Trophoblast cell (in vitro differentiated cells and primary cell): ENCODE data around the gene KCNJ11.

Experiments
- DNase-seq, 2 donors: peaks; one replicate each; pipeline ENCODE4 v3.0.0-alpha.2; 2016
- H2AFZ ChIP-seq: 2 replicates; pipeline ENCODE4 v1.6.1; 2013; ENCODE audit warnings: low read length, moderate library complexity, mild to moderate bottlenecking; ENCODE audit not compliant: insufficient read depth, poor library complexity
- H2AK5ac ChIP-seq: 2 replicates; pipeline ENCODE4 v1.6.1; 2013; ENCODE audit warnings: mild to moderate bottlenecking, low read length
- H2BK120ac ChIP-seq: 2 replicates; pipeline ENCODE4 v1.6.1; 2013; ENCODE audit warnings: low read length, mild to moderate bottlenecking, moderate library complexity; ENCODE audit not compliant: insufficient read depth, poor library complexity
- H2BK12ac ChIP-seq: 2 replicates; pipeline ENCODE4 v1.6.1; 2013; ENCODE audit warnings: mild to moderate bottlenecking, low read length, moderate library complexity
- H2BK5ac ChIP-seq: 2 replicates; pipeline ENCODE4 v1.6.1; 2013; ENCODE audit warnings: low read length, low read depth, moderate library complexity, mild to moderate bottlenecking; ENCODE audit not compliant: poor library complexity
- H3K14ac ChIP-seq: 2 replicates; pipeline ENCODE4 v1.6.1; 2013; ENCODE audit warnings: mild to moderate bottlenecking, low read length
- H3K18ac ChIP-seq: 2 replicates; pipeline ENCODE4 v1.6.1; 2013; ENCODE audit warnings: mild to moderate bottlenecking, low read length
- H3K23ac ChIP-seq: 2 replicates; pipeline ENCODE4 v1.6.1; 2013; ENCODE audit warnings: low read length
- H3K27ac ChIP-seq: 2 replicates; pipeline ENCODE4 v1.5.1; 2013; ENCODE audit warnings: low read depth, mild to moderate bottlenecking, inconsistent platforms, low read length, moderate library complexity
- H3K27me3 ChIP-seq: 2 replicates; pipeline ENCODE4 v1.6.1; 2013; ENCODE audit warnings: inconsistent platforms, mild to moderate bottlenecking, low read length, moderate library complexity; ENCODE audit not compliant: insufficient read depth
- H3K36me3 ChIP-seq, 2 experiments: 1 replicate in 1 of 2; 2 replicates in 1 of 2; pipeline ENCODE4 v1.6.1; 2013; ENCODE audit warnings: low read length in 2 of 2, mild to moderate bottlenecking in 2 of 2, moderate library complexity in 1 of 2; ENCODE audit not compliant: insufficient read depth in 2 of 2, control insufficient read depth in 1 of 2
- H3K4ac ChIP-seq: 2 replicates; pipeline ENCODE4 v1.6.1; 2013; ENCODE audit warnings: low read depth, mild to moderate bottlenecking, low read length, moderate library complexity
- H3K4me1 ChIP-seq, 2 experiments: 1 replicate in 1 of 2; 2 replicates in 1 of 2; pipeline ENCODE4 v1.6.1; 2013; ENCODE audit warnings: low read length in 2 of 2, mild to moderate bottlenecking in 2 of 2, moderate library complexity in 1 of 2; ENCODE audit not compliant: insufficient read depth in 2 of 2, control insufficient read depth in 1 of 2
- H3K4me2 ChIP-seq: 2 replicates; pipeline ENCODE4 v1.6.1; 2013; ENCODE audit warnings: inconsistent platforms, mild to moderate bottlenecking, low read length, moderate library complexity
- H3K4me3 ChIP-seq: 2 replicates; pipeline ENCODE4 v1.5.1; 2013; ENCODE audit warnings: mild to moderate bottlenecking, low read depth, low read length, inconsistent platforms
- H3K79me1 ChIP-seq: one replicate; pipeline ENCODE4 v1.6.1; 2013; ENCODE audit warnings: low read length
- H3K79me2 ChIP-seq: 2 replicates; pipeline ENCODE4 v1.6.1; 2013; ENCODE audit warnings: low read length, mild to moderate bottlenecking; ENCODE audit not compliant: control insufficient read depth, insufficient read depth, poor library complexity
- H3K9ac ChIP-seq: 2 replicates; pipeline ENCODE4 v1.6.1; 2013; ENCODE audit warnings: mild to moderate bottlenecking, low read length
- H3K9me3 ChIP-seq: 2 replicates; pipeline ENCODE4 v1.6.1; 2013; ENCODE audit warnings: low read depth, mild to moderate bottlenecking, control low read depth, inconsistent platforms, low read length; ENCODE audit not compliant: insufficient read depth
- H4K12ac ChIP-seq: 2 replicates; pipeline ENCODE4 v1.6.1; 2013; ENCODE audit warnings: low read depth, mild to moderate bottlenecking, low read length, moderate library complexity
- H4K8ac ChIP-seq: 2 replicates; pipeline ENCODE4 v1.6.1; 2013; ENCODE audit warnings: low read depth, mild to moderate bottlenecking, low read length, moderate library complexity
- H4K91ac ChIP-seq: one replicate; pipeline ENCODE4 v1.6.1; 2013; ENCODE audit warnings: low read depth, mild to moderate bottlenecking, low read length, moderate library complexity
- WGBS: extraction: QIAGEN DNeasy Blood & Tissue Kit; methylation state at CpG from one replicate; pipeline ENCODE4 v1.1.7; 2013; ENCODE audit warnings: missing lambda C conversion rate; ENCODE audit not compliant: insufficient read length, insufficient coverage; ENCODE audit errors: extremely low coverage; 5-methylcytosine and 5-hydroxymethylcytosine counted together

The KCNJ11 gene

DNA sequence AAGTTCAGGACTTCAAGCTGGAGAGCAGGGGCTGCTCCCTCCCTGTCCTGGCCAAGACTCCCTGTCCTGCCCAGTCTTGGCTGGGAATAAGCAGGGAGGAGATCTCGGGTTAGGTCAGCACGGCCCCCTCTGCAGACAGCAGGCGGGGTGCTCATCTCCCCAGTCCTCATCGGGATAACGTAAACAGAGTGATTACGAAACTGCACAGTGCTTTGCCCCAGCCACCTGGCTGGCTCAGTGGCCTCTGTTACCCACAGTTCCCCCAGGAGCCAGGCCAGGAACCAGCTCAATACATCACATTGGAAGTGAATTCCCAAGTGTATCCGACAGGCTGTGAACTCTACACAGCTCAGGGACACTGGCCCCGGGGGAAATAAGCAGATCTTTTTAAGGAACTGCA lies 42.7 kb upstream of the KCNJ11 start:
- no CpG with 5 or more reads among the region's 8 CpGs for WGBS
- H3K79me2 ChIP-seq: no peaks in the 10 kb centered on the region
- H4K12ac ChIP-seq: no peak overlapping the region
- H3K23ac ChIP-seq: no peak overlapping the region
- no peaks in the 10 kb centered on the region for H3K79me1 ChIP-seq
- H3K4me1 ChIP-seq: no peaks in the 10 kb centered on the region
- no peak overlapping the region for H4K8ac ChIP-seq
- H3K4ac ChIP-seq: no peak overlapping the region
- no peak overlapping the region for H2AFZ ChIP-seq
- no peak overlapping the region for H2BK120ac ChIP-seq
- no peak overlapping the region for H3K4me3 ChIP-seq
- no peaks in the 10 kb centered on the region for H3K36me3 ChIP-seq
- H3K27me3 ChIP-seq: peaks cover 2% of the 10 kb centered on the region
- no peak overlapping the region for H3K14ac ChIP-seq
- H3K4me2 ChIP-seq: no peak overlapping the region
- H3K18ac ChIP-seq: no peak overlapping the region
- H2BK12ac ChIP-seq: no peak overlapping the region
- no peak overlapping the region for H4K91ac ChIP-seq
- H2AK5ac ChIP-seq: no peak overlapping the region
- no peaks in the 10 kb centered on the region for H3K9me3 ChIP-seq
- no peak overlapping the region for H2BK5ac ChIP-seq
- no peak overlapping the region for H3K27ac ChIP-seq
- DNase-seq: no peak
- H3K9ac ChIP-seq: no peak overlapping the region

DNA sequence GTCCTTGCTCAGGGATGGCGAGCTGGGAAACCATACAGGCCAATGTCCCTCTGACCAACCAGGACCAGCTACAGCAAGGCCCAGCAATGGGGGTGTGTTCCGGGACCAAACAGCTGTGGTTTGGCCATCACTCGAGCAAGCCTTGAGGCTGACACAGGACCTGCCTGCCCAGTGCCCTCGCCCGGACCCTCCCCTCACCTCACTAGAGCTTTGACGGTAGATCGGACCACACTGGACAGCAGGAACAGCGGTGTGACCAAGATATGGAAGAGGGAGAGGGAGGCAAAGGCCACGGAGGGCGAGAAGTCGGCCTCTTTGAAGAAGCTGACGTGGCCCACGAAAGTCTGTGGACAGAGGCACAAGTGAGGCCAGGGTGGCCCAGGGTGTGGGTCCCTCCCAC lies 42.2 kb upstream of the KCNJ11 start:
- no peaks in the 10 kb centered on the region for H3K9me3 ChIP-seq
- H3K4me1 ChIP-seq: no peaks in the 10 kb centered on the region
- H3K27me3 ChIP-seq: no peaks in the 10 kb centered on the region
- H2AK5ac ChIP-seq: no peak overlapping the region
- H3K14ac ChIP-seq: no peak overlapping the region
- H3K36me3 ChIP-seq: no peaks in the 10 kb centered on the region
- no peak overlapping the region for H4K91ac ChIP-seq
- H3K4me3 ChIP-seq: no peak overlapping the region
- no peak overlapping the region for H3K4me2 ChIP-seq
- no peak for DNase-seq
- H2BK120ac ChIP-seq: no peak overlapping the region
- no peak overlapping the region for H2BK12ac ChIP-seq
- H2AFZ ChIP-seq: no peak overlapping the region
- no peak overlapping the region for H3K27ac ChIP-seq
- no peaks in the 10 kb centered on the region for H3K79me1 ChIP-seq
- no peak overlapping the region for H2BK5ac ChIP-seq
- no peak overlapping the region for H3K4ac ChIP-seq
- H3K9ac ChIP-seq: no peak overlapping the region
- WGBS: no CpG with 5 or more reads among the region's 13 CpGs
- no peak overlapping the region for H3K23ac ChIP-seq
- H3K79me2 ChIP-seq: no peaks in the 10 kb centered on the region
- no peak overlapping the region for H3K18ac ChIP-seq
- H4K12ac ChIP-seq: no peak overlapping the region
- no peak overlapping the region for H4K8ac ChIP-seq

- H2BK120ac ChIP-seq: no peak overlapping the region
- no peak overlapping the region for H3K4ac ChIP-seq
- no CpG with 5 or more reads among the region's 3 CpGs for WGBS
- no peak overlapping the region for H3K27ac ChIP-seq
- no peaks in the 10 kb centered on the region for H3K9me3 ChIP-seq
- H2AFZ ChIP-seq: no peak overlapping the region
- H3K79me2 ChIP-seq: no peaks in the 10 kb centered on the region
- no peak overlapping the region for H3K18ac ChIP-seq
- no peak overlapping the region for H3K14ac ChIP-seq
- no peak overlapping the region for H4K12ac ChIP-seq
- H3K4me3 ChIP-seq: no peak overlapping the region
- H2BK5ac ChIP-seq: no peak overlapping the region
- DNase-seq: no peak
- no peak overlapping the region for H3K9ac ChIP-seq
- no peaks in the 10 kb centered on the region for H3K79me1 ChIP-seq
- no peak overlapping the region for H2BK12ac ChIP-seq
- no peak overlapping the region for H3K4me2 ChIP-seq
- no peaks in the 10 kb centered on the region for H3K4me1 ChIP-seq
- H4K8ac ChIP-seq: no peak overlapping the region
- no peaks in the 10 kb centered on the region for H3K36me3 ChIP-seq
- H3K23ac ChIP-seq: no peak overlapping the region
- no peak overlapping the region for H4K91ac ChIP-seq
- H2AK5ac ChIP-seq: no peak overlapping the region
- no peaks in the 10 kb centered on the region for H3K27me3 ChIP-seq
Measured at GRCh38 chr11:17428925-17429324, 40.5 kb upstream of the KCNJ11 start.

DNA sequence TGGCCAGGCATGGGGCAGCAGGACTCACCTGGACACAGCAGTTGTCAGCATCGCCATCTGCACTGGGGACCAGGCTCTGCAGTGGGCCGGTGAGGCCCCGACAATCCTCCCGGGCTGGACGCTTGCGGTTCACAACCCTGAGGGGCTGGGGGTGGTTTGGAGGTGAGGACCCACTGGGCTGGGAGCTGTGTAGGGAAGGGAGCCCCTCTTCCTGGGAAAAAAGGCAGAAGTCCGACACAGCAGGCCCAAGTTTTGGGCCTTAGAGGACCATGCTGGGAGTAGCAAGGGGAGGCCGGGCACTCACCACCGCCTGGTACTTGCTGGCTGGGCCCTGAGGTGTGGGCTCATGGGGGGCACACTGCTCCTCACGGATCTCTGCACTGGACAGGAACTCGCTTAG lies 39.8 kb upstream of the KCNJ11 start:
- no peak for DNase-seq
- H3K9me3 ChIP-seq: no peaks in the 10 kb centered on the region
- H4K8ac ChIP-seq: no peak overlapping the region
- no peak overlapping the region for H3K23ac ChIP-seq
- no peak overlapping the region for H3K14ac ChIP-seq
- H3K4me1 ChIP-seq: no peaks in the 10 kb centered on the region
- no peak overlapping the region for H3K4me3 ChIP-seq
- no peak overlapping the region for H3K9ac ChIP-seq
- H3K27me3 ChIP-seq: no peaks in the 10 kb centered on the region
- no peak overlapping the region for H4K91ac ChIP-seq
- H3K18ac ChIP-seq: no peak overlapping the region
- no peaks in the 10 kb centered on the region for H3K79me2 ChIP-seq
- H2AFZ ChIP-seq: no peak overlapping the region
- no peak overlapping the region for H2AK5ac ChIP-seq
- no peak overlapping the region for H3K4me2 ChIP-seq
- no CpG with 5 or more reads among the region's 11 CpGs for WGBS
- no peaks in the 10 kb centered on the region for H3K36me3 ChIP-seq
- no peaks in the 10 kb centered on the region for H3K79me1 ChIP-seq
- H4K12ac ChIP-seq: no peak overlapping the region
- H2BK12ac ChIP-seq: no peak overlapping the region
- no peak overlapping the region for H2BK120ac ChIP-seq
- no peak overlapping the region for H2BK5ac ChIP-seq
- H3K4ac ChIP-seq: no peak overlapping the region
- H3K27ac ChIP-seq: no peak overlapping the region
